GM23338 (cell line): ENCODE measurements around the gene CLPSL2. TPM values are rescaled to one million over a fixed set of nuclear protein-coding genes. Genes with fewer than 3 reads are reported as not detected.
A peak's percentile ranks its signal among the peaks of the same experiment; 100 is the strongest.

Experiments
- ATAC-seq: fragments of 200-7000 bp; cut with Tn5 transposase; 3 replicates; pipeline ENCODE4 v1.9.1; 2020
- DNase-seq: peaks from one replicate; pipeline ENCODE4 v3.0.0-alpha.2; 2015; ENCODE audit warnings: low spot score
- H2AFZ ChIP-seq: fragments of 200-600 bp; sonication (generic); 2 replicates; pipeline ENCODE4 v1.8.0; 2016; ENCODE audit warnings: antibody characterized with exemption, mild to moderate bottlenecking, moderate library complexity
- H3F3A ChIP-seq: fragments of 200-600 bp; sonication (generic); replicated peaks from 2 replicates; pipeline ENCODE4 v1.8.0; 2017; ENCODE audit warnings: antibody characterized with exemption, mixed run types, low read depth
- H3K27ac ChIP-seq: fragments of 200-600 bp; sonication (generic); 2 replicates; pipeline ENCODE4 v1.6.1; 2016; ENCODE audit warnings: low read depth
- H3K27me3 ChIP-seq: fragments of 200-600 bp; sonication (generic); 2 replicates; pipeline ENCODE4 v1.8.0; 2016; ENCODE audit warnings: mild to moderate bottlenecking, mixed run types, moderate library complexity; ENCODE audit not compliant: insufficient read depth
- H3K36me3 ChIP-seq: fragments of 200-600 bp; sonication (generic); 2 replicates; pipeline ENCODE4 v1.8.0; 2016; ENCODE audit warnings: mild to moderate bottlenecking; ENCODE audit not compliant: insufficient read depth
- H3K4me1 ChIP-seq: fragments of 200-600 bp; sonication (generic); 2 replicates; pipeline ENCODE4 v1.8.0; 2016; ENCODE audit warnings: mild to moderate bottlenecking, moderate library complexity; ENCODE audit not compliant: insufficient read depth
- H3K4me2 ChIP-seq: fragments of 200-600 bp; sonication (generic); 2 replicates; pipeline ENCODE4 v1.7.1; 2017; ENCODE audit warnings: mixed run types
- H3K4me3 ChIP-seq: fragments of 200-600 bp; sonication (generic); 2 replicates; pipeline ENCODE4 v1.6.1; 2016; ENCODE audit warnings: mixed run types
- H3K79me2 ChIP-seq: fragments of 200-600 bp; sonication (generic); replicated peaks from 2 replicates; pipeline ENCODE4 v1.8.0; 2017; ENCODE audit warnings: mild to moderate bottlenecking; ENCODE audit not compliant: insufficient read depth
- H3K9me2 ChIP-seq: fragments of 200-600 bp; sonication (generic); 2 replicates; pipeline ENCODE4 v1.8.0; 2017; ENCODE audit not compliant: insufficient read depth
- H4K20me1 ChIP-seq: fragments of 200-600 bp; sonication (generic); replicated peaks from 2 replicates; pipeline ENCODE4 v1.8.0; 2017; ENCODE audit warnings: mild to moderate bottlenecking; ENCODE audit not compliant: insufficient read depth
- H3K27ac Mint-ChIP-seq: 2 replicates; pipeline ENCODE4 v1.8.0; 2020; ENCODE audit warnings: inconsistent platforms, mild to moderate bottlenecking, moderate library complexity, mixed read lengths
- H3K27me3 Mint-ChIP-seq: 3 replicates; pipeline ENCODE4 v1.8.0; 2022; ENCODE audit warnings: low read depth, mild to moderate bottlenecking, moderate library complexity, mixed read lengths, inconsistent platforms; ENCODE audit not compliant: insufficient read depth, poor library complexity
- H3K36me3 Mint-ChIP-seq: 3 replicates; pipeline ENCODE4 v1.8.0; 2021; ENCODE audit warnings: low read depth, mild to moderate bottlenecking, inconsistent platforms, moderate library complexity, mixed read lengths
- H3K4me1 Mint-ChIP-seq: 3 replicates; pipeline ENCODE4 v1.8.0; 2020; ENCODE audit warnings: mild to moderate bottlenecking, inconsistent platforms, mixed read lengths
- H3K4me3 Mint-ChIP-seq: 3 replicates; pipeline ENCODE4 v1.8.0; 2021; ENCODE audit warnings: moderate library complexity, mild to moderate bottlenecking, inconsistent platforms, mixed read lengths
- H3K9me3 Mint-ChIP-seq: 3 replicates; pipeline ENCODE4 v1.8.0; 2020; ENCODE audit warnings: moderate library complexity, mild to moderate bottlenecking, inconsistent platforms, mixed read lengths
- CREB1 ChIP-seq: fragments of 250-450 bp; sonication (Bioruptor Pico); IDR thresholded peaks from 2 replicates; pipeline ENCODE4 v1.5.0; 2020; ENCODE audit warnings: low read depth, mild to moderate bottlenecking, moderate library complexity
- EZH2 ChIP-seq: fragments of 200-600 bp; sonication (generic); IDR thresholded peaks from one replicate; pipeline ENCODE4 v1.8.0; 2017; ENCODE audit warnings: antibody characterized with exemption, mild to moderate bottlenecking, low read depth; ENCODE audit not compliant: unreplicated experiment
- JUNB ChIP-seq: IDR thresholded peaks from one replicate; pipeline ENCODE4 v1.6.1; 2016; ENCODE audit warnings: antibody characterized with exemption; ENCODE audit not compliant: unreplicated experiment
- STAT1 ChIP-seq: IDR thresholded peaks from one replicate; pipeline ENCODE4 v1.6.1; 2016; ENCODE audit warnings: antibody characterized with exemption; ENCODE audit not compliant: unreplicated experiment
- polyA plus RNA-seq: library from polyadenylated mRNA; unstranded; fragments of >200 nt; fragmentation: Nextera tagmentation; extraction: Ambion mirVana; gene quantifications from 2 replicates; pipeline ENCODE4 v1.2.1, GENCODE V29; 2016
- total RNA-seq: library from RNA; depleted of rRNA; stranded (reverse); fragments of >200 nt; shearing (Covaris generic); gene quantifications from 2 replicates; pipeline ENCODE4 v1.2.3, GENCODE V29; 2014
- TF ChIP-seq, protein P1 (sequence below): fragments of 250-450 bp; sonication (Bioruptor Pico); IDR thresholded peaks from 2 replicates; pipeline ENCODE4 v1.5.0; 2020; ENCODE audit warnings: mild to moderate bottlenecking, moderate library complexity
- TF ChIP-seq, protein P2 (sequence below): IDR thresholded peaks from 2 replicates; pipeline ENCODE4 v1.6.1; 2016; ENCODE audit warnings: antibody characterized with exemption

The CLPSL2 gene
- total and polyA plus RNA-seq, 2 experiments from 2014 or later = 2.9 to 3.1 TPM

GRCh38 chr6:35736982-35737412 lies 39.4 kb upstream of the CLPSL2 start, which contains the start of gene ARMC12 (continued):
- TF ChIP-seq, protein P1, sequence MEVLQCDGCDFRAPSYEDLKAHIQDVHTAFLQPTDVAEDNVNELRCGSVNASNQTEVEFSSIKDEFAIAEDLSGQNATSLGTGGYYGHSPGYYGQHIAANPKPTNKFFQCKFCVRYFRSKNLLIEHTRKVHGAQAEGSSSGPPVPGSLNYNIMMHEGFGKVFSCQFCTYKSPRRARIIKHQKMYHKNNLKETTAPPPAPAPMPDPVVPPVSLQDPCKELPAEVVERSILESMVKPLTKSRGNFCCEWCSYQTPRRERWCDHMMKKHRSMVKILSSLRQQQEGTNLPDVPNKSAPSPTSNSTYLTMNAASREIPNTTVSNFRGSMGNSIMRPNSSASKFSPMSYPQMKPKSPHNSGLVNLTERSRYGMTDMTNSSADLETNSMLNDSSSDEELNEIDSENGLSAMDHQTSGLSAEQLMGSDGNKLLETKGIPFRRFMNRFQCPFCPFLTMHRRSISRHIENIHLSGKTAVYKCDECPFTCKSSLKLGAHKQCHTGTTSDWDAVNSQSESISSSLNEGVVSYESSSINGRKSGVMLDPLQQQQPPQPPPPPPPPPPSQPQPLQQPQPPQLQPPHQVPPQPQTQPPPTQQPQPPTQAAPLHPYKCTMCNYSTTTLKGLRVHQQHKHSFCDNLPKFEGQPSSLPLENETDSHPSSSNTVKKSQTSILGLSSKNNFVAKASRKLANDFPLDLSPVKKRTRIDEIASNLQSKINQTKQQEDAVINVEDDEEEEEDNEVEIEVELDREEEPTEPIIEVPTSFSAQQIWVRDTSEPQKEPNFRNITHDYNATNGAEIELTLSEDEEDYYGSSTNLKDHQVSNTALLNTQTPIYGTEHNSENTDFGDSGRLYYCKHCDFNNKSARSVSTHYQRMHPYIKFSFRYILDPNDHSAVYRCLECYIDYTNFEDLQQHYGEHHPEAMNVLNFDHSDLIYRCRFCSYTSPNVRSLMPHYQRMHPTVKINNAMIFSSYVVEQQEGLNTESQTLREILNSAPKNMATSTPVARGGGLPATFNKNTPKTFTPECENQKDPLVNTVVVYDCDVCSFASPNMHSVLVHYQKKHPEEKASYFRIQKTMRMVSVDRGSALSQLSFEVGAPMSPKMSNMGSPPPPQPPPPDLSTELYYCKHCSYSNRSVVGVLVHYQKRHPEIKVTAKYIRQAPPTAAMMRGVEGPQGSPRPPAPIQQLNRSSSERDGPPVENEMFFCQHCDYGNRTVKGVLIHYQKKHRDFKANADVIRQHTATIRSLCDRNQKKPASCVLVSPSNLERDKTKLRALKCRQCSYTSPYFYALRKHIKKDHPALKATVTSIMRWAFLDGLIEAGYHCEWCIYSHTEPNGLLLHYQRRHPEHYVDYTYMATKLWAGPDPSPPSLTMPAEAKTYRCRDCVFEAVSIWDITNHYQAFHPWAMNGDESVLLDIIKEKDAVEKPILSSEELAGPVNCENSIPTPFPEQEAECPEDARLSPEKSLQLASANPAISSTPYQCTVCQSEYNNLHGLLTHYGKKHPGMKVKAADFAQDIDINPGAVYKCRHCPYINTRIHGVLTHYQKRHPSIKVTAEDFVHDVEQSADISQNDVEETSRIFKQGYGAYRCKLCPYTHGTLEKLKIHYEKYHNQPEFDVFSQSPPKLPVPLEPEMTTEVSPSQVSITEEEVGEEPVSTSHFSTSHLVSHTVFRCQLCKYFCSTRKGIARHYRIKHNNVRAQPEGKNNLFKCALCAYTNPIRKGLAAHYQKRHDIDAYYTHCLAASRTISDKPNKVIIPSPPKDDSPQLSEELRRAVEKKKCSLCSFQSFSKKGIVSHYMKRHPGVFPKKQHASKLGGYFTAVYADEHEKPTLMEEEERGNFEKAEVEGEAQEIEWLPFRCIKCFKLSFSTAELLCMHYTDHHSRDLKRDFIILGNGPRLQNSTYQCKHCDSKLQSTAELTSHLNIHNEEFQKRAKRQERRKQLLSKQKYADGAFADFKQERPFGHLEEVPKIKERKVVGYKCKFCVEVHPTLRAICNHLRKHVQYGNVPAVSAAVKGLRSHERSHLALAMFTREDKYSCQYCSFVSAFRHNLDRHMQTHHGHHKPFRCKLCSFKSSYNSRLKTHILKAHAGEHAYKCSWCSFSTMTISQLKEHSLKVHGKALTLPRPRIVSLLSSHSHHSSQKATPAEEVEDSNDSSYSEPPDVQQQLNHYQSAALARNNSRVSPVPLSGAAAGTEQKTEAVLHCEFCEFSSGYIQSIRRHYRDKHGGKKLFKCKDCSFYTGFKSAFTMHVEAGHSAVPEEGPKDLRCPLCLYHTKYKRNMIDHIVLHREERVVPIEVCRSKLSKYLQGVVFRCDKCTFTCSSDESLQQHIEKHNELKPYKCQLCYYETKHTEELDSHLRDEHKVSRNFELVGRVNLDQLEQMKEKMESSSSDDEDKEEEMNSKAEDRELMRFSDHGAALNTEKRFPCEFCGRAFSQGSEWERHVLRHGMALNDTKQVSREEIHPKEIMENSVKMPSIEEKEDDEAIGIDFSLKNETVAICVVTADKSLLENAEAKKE = no peak

GRCh38 chr6:35737413-35738211 lies 38.8 kb upstream of the CLPSL2 start:
- H3K4me1 ChIP-seq = peaks cover 37% of the 10 kb centered on the region
- H3K27me3 ChIP-seq = no peaks in the 10 kb centered on the region
- Mint-ChIP-seq H3K9me3 (no peaks in the 10 kb centered on the region; the same call in 2 of the 3 replicates), H3K36me3 (no peaks in the 10 kb centered on the region; the same call in 2 of the 3 replicates), H3K4me1 (peaks cover 53% of the 10 kb centered on the region), H3K27ac (no peak overlapping the region; the same call in 1 of the 2 replicates), H3K27me3 (peaks cover 11% of the 10 kb centered on the region), H3K4me3 (no peak overlapping the region)
- no peaks in the 10 kb centered on the region for H3K79me2 ChIP-seq
- DNase-seq (peak; percentile 36), ATAC-seq (no peak)
- H3K27ac ChIP-seq = no peak overlapping the region
- no peaks in the 10 kb centered on the region for H4K20me1 ChIP-seq
- H2AFZ ChIP-seq = peak overlapping the region; percentile 53; the same call in 1 of the 2 replicates
- peaks cover 20% of the 10 kb centered on the region for H3F3A ChIP-seq
- no peak overlapping the region for H3K4me2 ChIP-seq
- H3K4me3 ChIP-seq = no peak overlapping the region
- H3K9me2 ChIP-seq = no peaks in the 10 kb centered on the region
- no peaks in the 10 kb centered on the region; the same call in 1 of the 2 replicates for H3K36me3 ChIP-seq
- no peak for TF ChIP-seq EZH2
- TF ChIP-seq, protein P1 = no peak
- TF ChIP-seq CREB1 (CRISPR knock-in tag) = no peak
- TF ChIP-seq, protein P2, sequence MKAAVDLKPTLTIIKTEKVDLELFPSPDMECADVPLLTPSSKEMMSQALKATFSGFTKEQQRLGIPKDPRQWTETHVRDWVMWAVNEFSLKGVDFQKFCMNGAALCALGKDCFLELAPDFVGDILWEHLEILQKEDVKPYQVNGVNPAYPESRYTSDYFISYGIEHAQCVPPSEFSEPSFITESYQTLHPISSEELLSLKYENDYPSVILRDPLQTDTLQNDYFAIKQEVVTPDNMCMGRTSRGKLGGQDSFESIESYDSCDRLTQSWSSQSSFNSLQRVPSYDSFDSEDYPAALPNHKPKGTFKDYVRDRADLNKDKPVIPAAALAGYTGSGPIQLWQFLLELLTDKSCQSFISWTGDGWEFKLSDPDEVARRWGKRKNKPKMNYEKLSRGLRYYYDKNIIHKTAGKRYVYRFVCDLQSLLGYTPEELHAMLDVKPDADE = no peak
- no peak for TF ChIP-seq JUNB
- TF ChIP-seq STAT1 = no peak
